ENCODE results near the gene CLCN2.
A peak's percentile ranks its signal among the peaks of the same experiment; 100 is the strongest.

CLCN2 gene

DNA sequence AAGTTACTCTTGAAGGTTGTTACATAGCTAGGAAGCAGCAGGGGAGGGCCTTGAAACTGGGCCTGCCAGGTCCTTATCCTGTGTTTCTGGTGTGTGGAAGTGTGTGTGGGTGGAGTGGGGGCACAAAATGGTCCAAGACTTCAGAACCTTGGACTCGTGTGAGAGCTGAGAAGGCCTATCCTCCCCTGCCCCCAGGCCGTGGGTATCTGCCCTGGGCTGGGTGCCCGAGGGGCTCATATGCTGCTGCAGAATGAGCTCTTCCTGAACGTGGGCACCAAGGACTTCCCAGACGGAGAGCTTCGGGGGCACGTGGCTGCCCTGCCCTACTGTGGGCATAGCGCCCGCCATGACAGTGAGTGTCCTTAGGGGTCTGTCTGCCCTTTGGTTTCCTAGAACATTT is 22.9 kb upstream of the CLCN2 start:
- Mint-ChIP-seq H3K4me3 (no peak overlapping the region), H3K4me1 (peaks cover 12% of the 10 kb centered on the region), H3K27ac (no peak overlapping the region), H3K27me3 (peaks cover 50% of the 10 kb centered on the region), H3K9me3 (no peaks in the 10 kb centered on the region)
- no peak for DNase-seq
- no peak for ATAC-seq

GRCh38 chr3:184383033-184383740 is 21.8 kb upstream of the CLCN2 start:
- DNase-seq (no peak), ATAC-seq (no peak)
- Mint-ChIP-seq H3K4me1 (peaks cover 12% of the 10 kb centered on the region), H3K9me3 (no peaks in the 10 kb centered on the region), H3K27me3 (peaks cover 53% of the 10 kb centered on the region), H3K27ac (no peak overlapping the region), H3K4me3 (no peak overlapping the region)

- Mint-ChIP-seq H3K27me3 (peaks cover 60% of the 10 kb centered on the region), H3K9me3 (no peaks in the 10 kb centered on the region), H3K27ac (no peak overlapping the region), H3K4me1 (peaks cover 12% of the 10 kb centered on the region), H3K4me3 (no peak overlapping the region)
- ATAC-seq (no peak), DNase-seq (no peak)
Measured at GRCh38 chr3:184382326-184383032, 21.1 kb upstream of the CLCN2 start.

DNA sequence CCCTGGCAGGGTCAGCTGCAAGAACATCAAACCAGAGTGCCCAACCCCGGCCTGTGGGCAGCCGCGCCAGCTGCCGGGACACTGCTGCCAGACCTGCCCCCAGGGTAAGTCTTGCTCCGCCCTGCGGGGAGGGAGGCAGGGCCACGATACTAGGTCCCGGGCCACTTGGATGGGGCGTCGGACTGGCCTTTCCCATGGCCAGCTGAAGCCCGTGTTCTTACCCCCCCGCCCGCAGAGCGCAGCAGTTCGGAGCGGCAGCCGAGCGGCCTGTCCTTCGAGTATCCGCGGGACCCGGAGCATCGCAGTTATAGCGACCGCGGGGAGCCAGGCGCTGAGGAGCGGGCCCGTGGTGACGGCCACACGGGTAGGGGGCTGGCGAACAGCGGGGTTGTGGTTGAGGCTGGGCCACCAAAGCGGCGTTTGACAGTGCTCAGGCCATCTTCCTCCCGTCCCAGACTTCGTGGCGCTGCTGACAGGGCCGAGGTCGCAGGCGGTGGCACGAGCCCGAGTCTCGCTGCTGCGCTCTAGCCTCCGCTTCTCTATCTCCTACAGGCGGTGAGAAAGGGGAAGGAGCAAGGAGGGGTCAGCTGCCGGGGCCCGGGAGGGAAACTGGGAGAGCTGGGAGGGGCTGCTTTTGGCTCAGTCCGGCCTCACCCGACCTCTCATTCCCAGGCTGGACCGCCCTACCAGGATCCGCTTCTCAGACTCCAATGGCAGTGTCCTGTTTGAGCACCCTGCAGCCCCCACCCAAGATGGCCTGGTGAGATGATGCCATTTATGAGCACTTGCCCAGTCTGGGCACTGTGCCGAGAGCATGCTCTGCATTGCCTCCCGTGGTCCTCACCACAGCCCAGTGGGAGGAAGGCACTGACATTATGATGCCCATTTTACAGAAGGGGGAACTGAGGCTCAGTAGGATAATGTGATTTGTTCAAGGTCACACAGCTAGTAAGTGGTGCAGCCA is 20.1 kb upstream of the CLCN2 start:
- Mint-ChIP-seq H3K9me3 (no peaks in the 10 kb centered on the region), H3K4me1 (peaks cover 12% of the 10 kb centered on the region), H3K4me3 (peak overlapping the region; percentile 3 to 57), H3K27ac (no peak overlapping the region), H3K27me3 (peaks cover 66% of the 10 kb centered on the region)
- ATAC-seq = peak; percentile 15
- DNase-seq = no peak

GRCh38 chr3:184380627-184381260 is 19.3 kb upstream of the CLCN2 start:
- Mint-ChIP-seq H3K9me3 (no peaks in the 10 kb centered on the region), H3K4me1 (peaks cover 12% of the 10 kb centered on the region), H3K27me3 (peaks cover 74% of the 10 kb centered on the region), H3K27ac (no peak overlapping the region), H3K4me3 (peak overlapping the region; percentile 57 to 60)
- ATAC-seq = peak; percentile 57
- DNase-seq = no peak

- no peaks in the 10 kb centered on the region for H3K9me3 Mint-ChIP-seq
- H3K4me1 Mint-ChIP-seq = peaks cover 12% of the 10 kb centered on the region
- no peak for DNase-seq
- no peak overlapping the region for H3K4me3 Mint-ChIP-seq
- H3K27me3 Mint-ChIP-seq = peaks cover 79% of the 10 kb centered on the region
- H3K27ac Mint-ChIP-seq = no peak overlapping the region
- ATAC-seq = peak; percentile 54
Measured at GRCh38 chr3:184380185-184380626, 18.8 kb upstream of the CLCN2 start.

- DNase-seq (no peak), ATAC-seq (no peak)
- H3K27me3 Mint-ChIP-seq = peaks cover 73% of the 10 kb centered on the region
- no peak within 1 kb of the TSS for H3K27ac Mint-ChIP-seq
- H3K4me3 Mint-ChIP-seq = peak within 1 kb of the TSS; percentile 65 to 72
- H3K9me3 Mint-ChIP-seq = no peaks in the 10 kb centered on the region
- H3K4me1 Mint-ChIP-seq = peaks cover 12% of the 10 kb centered on the region
Measured at GRCh38 chr3:184379358-184380184, 18.2 kb upstream of the CLCN2 start, which contains the start of gene CHRD. Gene CHRD, plus strand, starts transcription at chr3:184380054. Its CDS starts 265 bp downstream, at chr3:184380319.

GRCh38 chr3:184378651-184379357 is 17.4 kb upstream of the CLCN2 start:
- H3K27me3 Mint-ChIP-seq = peaks cover 71% of the 10 kb centered on the region

DNA sequence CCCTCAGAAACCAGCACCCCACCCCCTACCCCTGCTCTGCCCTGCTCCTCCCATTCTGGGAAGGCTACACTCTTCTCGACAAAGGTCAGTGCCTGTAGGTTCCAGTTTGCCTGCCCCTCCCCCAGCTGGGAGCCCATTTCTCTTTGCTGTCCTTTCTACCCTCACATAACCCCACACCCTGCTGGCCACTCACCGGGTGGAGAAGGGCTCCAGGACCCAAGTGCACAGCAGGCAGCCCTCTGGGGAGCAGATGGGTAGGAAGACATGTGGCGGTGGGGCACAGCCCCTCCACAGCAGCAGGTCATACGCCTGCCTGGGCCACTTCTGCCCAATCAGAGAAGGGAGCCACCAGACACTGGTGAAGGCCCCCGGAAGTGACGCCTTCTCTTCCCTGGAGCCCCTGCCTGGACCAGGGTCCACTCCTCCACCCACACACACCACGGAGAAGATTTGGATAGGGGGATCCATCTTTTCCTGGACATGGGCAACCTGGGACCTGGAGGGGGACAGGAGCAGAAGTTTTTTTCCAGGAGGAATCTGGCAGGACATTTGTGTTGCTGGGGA is 16.6 kb upstream of the CLCN2 start, which contains the start of gene THPO:
Gene THPO (minus strand): TSS at position 326 of the 564 bp plus-strand sequence. CDS start 1,948 bp downstream, outside the sequence.
- Mint-ChIP-seq H3K4me1 (peaks cover 12% of the 10 kb centered on the region), H3K9me3 (no peaks in the 10 kb centered on the region), H3K27ac (no peak within 1 kb of the TSS), H3K27me3 (peaks cover 67% of the 10 kb centered on the region), H3K4me3 (peak within 1 kb of the TSS in 1 of 2 donors; percentile 72)
- DNase-seq = no peak
- ATAC-seq = no peak

More at GRCh38 chr3:184378651-184379357, 17.4 kb upstream of the CLCN2 start:
- DNase-seq (no peak), ATAC-seq (no peak)
- Mint-ChIP-seq H3K9me3 (no peaks in the 10 kb centered on the region), H3K4me3 (peak overlapping the region in 1 of 2 donors; percentile 72), H3K4me1 (peaks cover 12% of the 10 kb centered on the region), H3K27ac (no peak overlapping the region)

DNA sequence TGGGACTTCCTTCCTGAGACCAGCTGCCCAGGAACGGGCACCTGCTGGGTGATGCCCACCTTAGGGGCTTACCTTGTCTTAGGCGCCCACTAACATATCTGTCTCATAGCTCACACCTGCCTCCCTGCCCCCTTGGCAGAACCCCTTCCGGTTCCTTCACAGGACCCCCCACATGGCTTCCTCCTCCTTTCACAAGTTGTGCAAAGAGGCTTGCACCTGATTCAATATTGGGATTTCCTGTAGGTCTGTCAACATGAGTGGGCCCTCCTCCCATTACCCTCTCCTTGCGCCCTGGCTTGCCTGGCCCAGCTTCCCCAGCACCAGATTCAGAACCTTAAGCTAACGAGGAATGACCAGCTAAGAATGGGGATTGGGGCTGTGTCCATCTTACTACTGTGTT is 16.0 kb upstream of the CLCN2 start:
- no peak overlapping the region for H3K4me3 Mint-ChIP-seq
- H3K9me3 Mint-ChIP-seq = no peaks in the 10 kb centered on the region
- H3K27ac Mint-ChIP-seq = no peak overlapping the region
- no peak for ATAC-seq
- peaks cover 12% of the 10 kb centered on the region for H3K4me1 Mint-ChIP-seq
- DNase-seq = no peak
- peaks cover 61% of the 10 kb centered on the region for H3K27me3 Mint-ChIP-seq

DNA sequence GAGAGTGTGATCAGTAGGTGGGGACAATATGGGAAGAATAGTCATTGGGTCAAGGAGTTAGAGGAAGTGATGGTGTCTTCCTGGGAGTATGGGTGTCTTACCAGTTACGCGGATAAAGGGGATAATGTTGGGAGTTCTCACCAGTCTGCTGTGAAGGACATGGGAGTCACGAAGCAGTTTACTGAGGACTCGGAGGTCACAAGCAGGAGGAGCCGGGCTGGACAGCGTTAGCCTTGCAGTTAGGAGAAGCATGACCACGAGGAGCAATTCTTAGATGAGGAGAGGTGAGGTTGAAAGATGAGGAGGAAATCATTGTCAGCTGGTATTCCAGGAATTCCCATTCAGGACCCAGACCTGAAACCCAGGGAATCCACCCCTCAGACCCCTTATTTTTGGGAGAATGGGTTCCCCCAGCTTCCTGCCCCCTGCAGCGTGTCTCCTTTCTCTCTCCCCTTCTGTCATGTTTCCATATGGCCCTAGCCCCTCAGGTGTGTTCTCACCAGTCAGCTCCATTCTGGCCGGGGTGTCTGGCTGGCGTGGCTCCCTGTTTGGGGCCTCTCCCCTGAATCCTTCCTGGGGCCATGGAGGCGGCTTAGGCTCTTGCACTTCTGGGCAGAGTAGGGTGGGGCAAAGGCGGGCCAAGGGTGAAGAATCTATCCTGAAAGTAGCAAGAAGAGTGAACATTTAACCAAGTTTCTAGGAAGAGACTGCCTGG is 14.5 kb upstream of the CLCN2 start:
- ATAC-seq (no peak), DNase-seq (no peak)
- Mint-ChIP-seq H3K27ac (no peak overlapping the region), H3K4me3 (no peak overlapping the region), H3K9me3 (no peaks in the 10 kb centered on the region), H3K4me1 (peaks cover 10% of the 10 kb centered on the region), H3K27me3 (peaks cover 46% of the 10 kb centered on the region)

DNA sequence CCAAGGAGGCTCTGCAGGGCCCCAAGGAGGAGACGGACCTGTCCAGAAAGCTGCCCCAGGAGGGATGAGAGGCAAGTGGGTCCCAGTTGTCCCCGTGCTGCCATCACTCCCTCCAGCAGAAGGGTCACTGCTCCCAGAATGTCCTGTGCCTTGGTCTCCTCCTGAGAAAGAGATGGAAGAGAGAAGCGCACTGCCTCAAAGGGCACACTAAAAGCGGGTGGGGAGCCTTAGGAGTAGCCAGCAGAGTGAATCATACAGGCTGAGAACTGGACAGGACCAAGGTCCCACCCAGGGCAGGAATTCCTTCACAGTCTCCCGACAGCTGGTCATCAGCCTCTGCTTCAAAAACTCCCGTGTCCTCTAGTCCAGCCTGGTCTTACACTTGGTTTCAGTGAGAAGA is 12.0 kb upstream of the CLCN2 start:
- peaks cover 29% of the 10 kb centered on the region for H3K27me3 Mint-ChIP-seq
- H3K4me3 Mint-ChIP-seq = no peak overlapping the region
- H3K27ac Mint-ChIP-seq = no peak overlapping the region
- DNase-seq = no peak
- no peaks in the 10 kb centered on the region for H3K9me3 Mint-ChIP-seq
- ATAC-seq = no peak
- H3K4me1 Mint-ChIP-seq = peaks cover 8% of the 10 kb centered on the region

- Mint-ChIP-seq H3K9me3 (no peaks in the 10 kb centered on the region), H3K4me1 (peaks cover 8% of the 10 kb centered on the region), H3K27me3 (peaks cover 24% of the 10 kb centered on the region), H3K4me3 (no peak overlapping the region), H3K27ac (peak overlapping the region in 1 of 2 donors; percentile 19)
- ATAC-seq (no peak), DNase-seq (no peak)
Measured at GRCh38 chr3:184372911-184373310, 11.5 kb upstream of the CLCN2 start.
